HCT116 (cell line): ENCODE results near the gene FBXL13. TPM values are rescaled to one million over a fixed set of nuclear protein-coding genes. Genes with fewer than 3 reads are reported as not detected.

Source experiments
- ATAC-seq: fragments of 200-7000 bp; cut with Tn5 transposase; 2 replicates; pipeline ENCODE4 v1.9.1; 2020; ENCODE audit warnings: mild to moderate bottlenecking, moderate library complexity
- BruUV-seq: library from RNA; stranded (reverse); fragments of 400-500 nt; replicated peaks from 2 replicates; lab custom pipeline; 2021; lab: Mats Ljungman, UMichigan
- CTCF ChIA-PET: fragments of 300-600 bp; sonication (Branson Sonifier 250); formaldehyde crosslinking; loops from one replicate; lab custom pipeline; 2021; ENCODE audit warnings: antibody characterized with exemption; lab: Charles Lee
- POLR2A ChIA-PET: fragments of 300-600, 350-600 bp; sonication (Branson Sonifier 250); formaldehyde crosslinking; loops from one replicate; lab custom pipeline; 2021; ENCODE audit warnings: antibody characterized with exemption; lab: Charles Lee
- RAD21 ChIA-PET, 2 experiments: fragments of 300-600 bp; sonication (Branson Sonifier 250); formaldehyde crosslinking; loops; one replicate each; lab custom pipeline; 2023; ENCODE audit warnings: low total read pairs in 2 of 2; ENCODE audit not compliant: uncharacterized antibody in 2 of 2, unreplicated experiment in 2 of 2, low non-redundant PET in 1 of 2; lab: Charles Lee
- DNase-seq: peaks from one replicate; pipeline ENCODE4 v3.0.0-alpha.2; 2010; ENCODE audit warnings: low read depth, low spot score
- H2AFZ ChIP-seq: fragments of 200-600 bp; shearing (Covaris generic), sonication (generic); 2 replicates; pipeline ENCODE4 v1.6.1; 2017; ENCODE audit warnings: low read depth, mixed run types, mixed read lengths, antibody characterized with exemption, low read length; ENCODE audit not compliant: poor library complexity, severe bottlenecking
- H3K27ac ChIP-seq: 2 replicates; pipeline ENCODE4 v1.5.1; 2012; ENCODE audit warnings: low read depth, low read length
- H3K27me3 ChIP-seq: fragments of 200-600 bp; sonication (generic); 2 replicates; pipeline ENCODE4 v1.6.1; 2016; ENCODE audit warnings: mixed run types, low read length, mixed read lengths; ENCODE audit not compliant: insufficient read depth
- H3K36me3 ChIP-seq, 2 experiments: fragments of 200-500 bp in 1 of 2; fragments of 200-600 bp in 1 of 2; sonication (Bioruptor generic) in 1 of 2; sonication (generic) in 1 of 2; 2 replicates each; pipeline versions ENCODE4 v1.5.1 to v1.6.1; 2014 to 2016; ENCODE audit warnings: low read length in 2 of 2, inconsistent platforms in 1 of 2, mixed read lengths in 1 of 2, mixed run types in 1 of 2; ENCODE audit not compliant: insufficient read depth in 2 of 2, control insufficient read depth in 1 of 2
- H3K4me1 ChIP-seq, 2 experiments: fragments of 200-600 bp in 1 of 2; sonication (generic) in 1 of 2; 2 replicates each; pipeline versions ENCODE4 v1.5.1 to v1.6.1; 2012 to 2017; ENCODE audit warnings: low read length in 2 of 2, inconsistent platforms in 1 of 2, mild to moderate bottlenecking in 1 of 2, mixed read lengths in 1 of 2, mixed run types in 1 of 2, moderate library complexity in 1 of 2; ENCODE audit not compliant: insufficient read depth in 2 of 2, control insufficient read depth in 1 of 2
- H3K4me2 ChIP-seq: fragments of 200-600 bp; sonication (generic); 2 replicates; pipeline ENCODE4 v1.6.1; 2017; ENCODE audit warnings: mixed run types, low read length, mixed read lengths
- H3K4me3 ChIP-seq, 2 experiments: fragments of 200-600 bp in 1 of 2; sonication (generic) in 1 of 2; replicated peaks in 1 of 2; 2 replicates each; pipeline ENCODE4 v1.5.1; 2011 to 2016; ENCODE audit warnings: low read length in 2 of 2, control low read depth in 1 of 2, low read depth in 1 of 2, mild to moderate bottlenecking in 1 of 2, mixed read lengths in 1 of 2, mixed run types in 1 of 2
- H3K79me2 ChIP-seq: fragments of 200-600 bp; sonication (generic); 2 replicates; pipeline ENCODE4 v1.6.1; 2017; ENCODE audit warnings: mild to moderate bottlenecking, mixed run types, low read length, moderate library complexity, mixed read lengths; ENCODE audit not compliant: insufficient read depth
- H3K9ac ChIP-seq: fragments of 200-600 bp; sonication (generic); 2 replicates; pipeline ENCODE4 v1.6.1; 2016; ENCODE audit warnings: low read length, mixed read lengths
- H3K9me2 ChIP-seq: fragments of 200-600 bp; sonication (generic), shearing (Covaris generic); 2 replicates; pipeline ENCODE4 v1.6.1; 2017; ENCODE audit warnings: mixed run types, mild to moderate bottlenecking, moderate library complexity; ENCODE audit not compliant: insufficient read depth
- H3K9me3 ChIP-seq, 2 experiments: fragments of 200-500 bp in 1 of 2; fragments of 200-600 bp in 1 of 2; sonication (Bioruptor generic) in 1 of 2; sonication (generic) in 1 of 2; 2 replicates each; pipeline ENCODE4 v1.6.1; 2014 to 2017; ENCODE audit warnings: low read length in 2 of 2, mixed read lengths in 2 of 2, inconsistent platforms in 1 of 2, low read depth in 1 of 2, mild to moderate bottlenecking in 1 of 2, mixed run types in 1 of 2, moderate library complexity in 1 of 2; ENCODE audit not compliant: control insufficient read depth in 1 of 2, insufficient read depth in 1 of 2
- H4K20me1 ChIP-seq: fragments of 200-600 bp; sonication (generic), shearing (Covaris generic); 2 replicates; pipeline ENCODE4 v1.6.1; 2017; ENCODE audit warnings: mixed run types, mild to moderate bottlenecking, moderate library complexity; ENCODE audit not compliant: insufficient read depth
- CBX3 ChIP-seq: IDR thresholded peaks from 2 replicates; pipeline ENCODE4 v1.6.1; 2012; ENCODE audit warnings: low read depth
- CEBPB ChIP-seq: IDR thresholded peaks from 2 replicates; pipeline ENCODE4 v1.6.1; 2012; ENCODE audit warnings: low read depth
- CTCF ChIP-seq, 3 experiments: fragments of 200-600 bp in 1 of 3; sonication (generic) in 1 of 3; IDR thresholded peaks in 2 of 3; conservative IDR thresholded peaks in 1 of 3; 2 replicates each; pipeline ENCODE4 v1.5.1; 2012 to 2017; ENCODE audit warnings: low read depth in 2 of 3, low read length in 2 of 3, antibody characterized with exemption in 1 of 3, borderline replicate concordance in 1 of 3, control low read depth in 1 of 3, mild to moderate bottlenecking in 1 of 3, mixed read lengths in 1 of 3, mixed run types in 1 of 3, moderate library complexity in 1 of 3; ENCODE audit not compliant: insufficient read depth in 1 of 3
- EGR1 ChIP-seq: IDR thresholded peaks from 2 replicates; pipeline ENCODE4 v1.6.1; 2012; ENCODE audit warnings: low read depth
- ELF1 ChIP-seq: IDR thresholded peaks from 2 replicates; pipeline ENCODE4 v1.6.1; 2012; ENCODE audit warnings: low read depth, borderline replicate concordance
- EZH2 ChIP-seq: fragments of 200-600 bp; sonication (generic); IDR thresholded peaks from 2 replicates; pipeline ENCODE4 v1.6.1; 2017; ENCODE audit warnings: antibody characterized with exemption, mixed run types
- EZH2phosphoT487 ChIP-seq: fragments of 200-600 bp; IDR thresholded peaks from 2 replicates; pipeline ENCODE4 v1.6.1; 2018; ENCODE audit warnings: antibody characterized with exemption, borderline replicate concordance
- FOSL1 ChIP-seq: IDR thresholded peaks from 2 replicates; pipeline ENCODE4 v1.6.1; 2012; ENCODE audit warnings: low read depth
- JUND ChIP-seq: IDR thresholded peaks from 2 replicates; pipeline ENCODE4 v1.6.1; 2012
- POLR2A ChIP-seq: IDR thresholded peaks from 2 replicates; pipeline ENCODE4 v1.7.0; 2011; ENCODE audit warnings: borderline replicate concordance; ENCODE audit not compliant: insufficient read depth, insufficient read length; ENCODE audit errors: extremely low read depth
- POLR2AphosphoS5 ChIP-seq: IDR thresholded peaks from 2 replicates; pipeline ENCODE4 v1.6.1; 2011; ENCODE audit warnings: mild to moderate bottlenecking, low read depth, low read length, moderate library complexity
- RAD21 ChIP-seq: IDR thresholded peaks from 2 replicates; pipeline ENCODE4 v1.6.1; 2012; ENCODE audit warnings: low read depth, mild to moderate bottlenecking
- SIN3A ChIP-seq: IDR thresholded peaks from 2 replicates; pipeline ENCODE4 v1.6.1; 2012; ENCODE audit warnings: low read depth
- SP1 ChIP-seq: IDR thresholded peaks from 2 replicates; pipeline ENCODE4 v1.6.1; 2012; ENCODE audit warnings: low read depth
- SRF ChIP-seq: IDR thresholded peaks from 2 replicates; pipeline ENCODE4 v1.6.1; 2012; ENCODE audit warnings: low read depth
- TCF7L2 ChIP-seq: IDR thresholded peaks from 2 replicates; pipeline ENCODE4 v1.7.0; 2011; ENCODE audit warnings: borderline replicate concordance, inconsistent platforms; ENCODE audit not compliant: insufficient read depth, insufficient read length; ENCODE audit errors: extremely low read depth
- ZFX ChIP-seq: fragments of 450-650 bp; IDR thresholded peaks from 2 replicates; pipeline ENCODE4 v1.6.1; 2017
- ZNF274 ChIP-seq: fragments of 200-500 bp; sonication (Bioruptor generic); IDR thresholded peaks from 2 replicates; pipeline ENCODE4 v1.6.1; 2014; ENCODE audit warnings: mild to moderate bottlenecking, low read depth, low read length, inconsistent platforms
- intact Hi-C: fragments of 100-400 bp; cut with micrococcal nuclease; formaldehyde crosslinking; loops from 2 replicates; pipeline ENCODE4 v1.10.0; 2022
- total RNA-seq: library from RNA; stranded (reverse); gene quantifications from one replicate; pipeline ENCODE4 v1.2.1, GENCODE V29; 2021; ENCODE audit not compliant: unreplicated experiment
- TF ChIP-seq, protein P1 (sequence below): IDR thresholded peaks from 2 replicates; pipeline ENCODE4 v1.6.1; 2012
- TF ChIP-seq, protein P2 (sequence below): IDR thresholded peaks from 2 replicates; pipeline ENCODE4 v1.6.1; 2012

Gene FBXL13
- total RNA-seq, 1 experiment from 2014 or later = 1.0 TPM

GRCh38 chr7:102833343-102833742 is 241.3 kb downstream of the FBXL13 start:
- no peak overlapping the region for H2AFZ ChIP-seq
- peaks cover 9 to 28% of the 10 kb centered on the region in 2 experiments for H3K4me1 ChIP-seq
- H3K27ac ChIP-seq = no peak overlapping the region
- H3K4me3 ChIP-seq = no peak overlapping the region
- no peaks in the 10 kb centered on the region for H3K79me2 ChIP-seq
- H4K20me1 ChIP-seq = no peaks in the 10 kb centered on the region
- H3K4me2 ChIP-seq = no peak overlapping the region
- H3K9ac ChIP-seq = no peak overlapping the region
- TF ChIP-seq SIN3A (no peak), FOSL1 (no peak), EZH2 (no peak), SP1 (no peak), POLR2A (no peak), ZFX (no peak), TCF7L2 (no peak)
- TF ChIP-seq, protein P1, sequence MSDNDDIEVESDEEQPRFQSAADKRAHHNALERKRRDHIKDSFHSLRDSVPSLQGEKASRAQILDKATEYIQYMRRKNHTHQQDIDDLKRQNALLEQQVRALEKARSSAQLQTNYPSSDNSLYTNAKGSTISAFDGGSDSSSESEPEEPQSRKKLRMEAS = no peak
- TF ChIP-seq, protein P2, sequence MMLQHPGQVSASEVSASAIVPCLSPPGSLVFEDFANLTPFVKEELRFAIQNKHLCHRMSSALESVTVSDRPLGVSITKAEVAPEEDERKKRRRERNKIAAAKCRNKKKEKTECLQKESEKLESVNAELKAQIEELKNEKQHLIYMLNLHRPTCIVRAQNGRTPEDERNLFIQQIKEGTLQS = no peak
- H3K27me3 ChIP-seq = no peaks in the 10 kb centered on the region
- ATAC-seq (no peak), DNase-seq (no peak)
- RAD21 ChIA-PET = no interaction called here
- no peaks in the 10 kb centered on the region for H3K36me3 ChIP-seq
- POLR2A ChIA-PET = no interaction called here
- CTCF ChIA-PET = no interaction called here
- intact Hi-C loops = no loop called here
- BruUV-seq = no TSS peak
- H3K9me2 ChIP-seq = no peaks in the 10 kb centered on the region
- no peaks in the 10 kb centered on the region for H3K9me3 ChIP-seq

- ChIA-PET POLR2A (no interaction called here), RAD21 (no interaction called here), CTCF (no interaction called here)
- Histone ChIP-seq H3K9ac (no peak overlapping the region), H3K27ac (no peak overlapping the region), H3K4me2 (no peak overlapping the region), H3K36me3 (no peaks in the 10 kb centered on the region), H3K79me2 (no peaks in the 10 kb centered on the region), H3K9me2 (no peaks in the 10 kb centered on the region), H3K9me3 (no peaks in the 10 kb centered on the region), H4K20me1 (no peaks in the 10 kb centered on the region), H3K4me1 (peaks cover 9 to 28% of the 10 kb centered on the region in 2 experiments), H3K27me3 (no peaks in the 10 kb centered on the region), H3K4me3 (no peak overlapping the region), H2AFZ (no peak overlapping the region)
- ATAC-seq (no peak), DNase-seq (no peak)
- intact Hi-C loops = no loop called here
- no TSS peak for BruUV-seq
- TF ChIP-seq FOSL1 (no peak), SIN3A (no peak), SRF (no peak), CBX3 (no peak), EGR1 (no peak), CTCF (IDR thresholded peaks at IDR 0.05 in 2 of 3, conservative IDR thresholded peaks at IDR 0.05 in 1 of 3; ENCODE audit: borderline replicate concordance in 1 of 3, insufficient read depth in 1 of 3, low read depth in 2 of 3, low read length in 2 of 3) (no peak), ZNF274 (no peak), EZH2phosphoT487 (no peak), TCF7L2 (no peak), POLR2A (no peak), POLR2AphosphoS5 (no peak), ELF1 (no peak), CEBPB (no peak), SP1 (no peak), EZH2 (no peak), JUND (no peak), RAD21 (no peak)
- TF ChIP-seq, protein P1 = no peak
- TF ChIP-seq, protein P2 = no peak
Measured at GRCh38 chr7:102832674-102833073, 241.9 kb downstream of the FBXL13 start.
